Astrocyte (in vitro differentiated cells and primary cell): ENCODE measurements around the gene HSPG2.

ENCODE experiments used
- CTCF ChIP-seq: IDR thresholded peaks from 2 replicates; pipeline ENCODE4 v1.5.1; 2011; ENCODE audit warnings: low read depth, mild to moderate bottlenecking, inconsistent platforms, low read length, moderate library complexity; ENCODE audit not compliant: insufficient read depth
- EZH2 ChIP-seq: IDR thresholded peaks from 2 replicates; pipeline ENCODE4 v1.6.1; 2012; ENCODE audit warnings: mild to moderate bottlenecking, low read length, inconsistent platforms; ENCODE audit not compliant: insufficient read depth

- TF ChIP-seq CTCF, result no peak
- TF ChIP-seq EZH2, result no peak
Observed at GRCh38 chr1:21933397-21934248, 3.5 kb downstream of the HSPG2 start.
